SW480 (cell line): ENCODE results near the gene FBXO38.

ENCODE experiments used
- DNase-seq: peaks from one replicate; pipeline ENCODE4 v3.0.0-alpha.2; 2016; ENCODE audit warnings: low spot score

The FBXO38 gene

GRCh38 chr5:148382961-148383360, 797 bp upstream of the FBXO38 start:
- DNase-seq = no peak

DNA sequence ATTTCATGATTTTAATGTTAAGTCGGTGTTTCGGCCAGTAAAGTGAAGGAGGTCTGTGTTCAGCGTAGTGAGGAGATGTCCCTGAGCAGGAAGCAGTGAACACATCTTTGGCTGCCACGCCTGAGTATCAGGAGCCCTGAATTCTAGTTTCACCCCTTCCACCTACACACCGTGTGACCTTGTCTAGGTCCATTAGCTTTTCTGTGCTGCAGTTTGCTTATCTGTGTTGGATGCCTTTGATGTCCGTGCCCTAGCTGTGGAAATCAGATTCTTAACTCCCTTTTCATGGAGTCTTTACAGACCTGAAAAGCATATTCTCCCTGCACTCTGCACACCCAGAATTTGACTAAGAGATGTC, 601 bp downstream of the FBXO38 start:
- no peak for DNase-seq

DNA sequence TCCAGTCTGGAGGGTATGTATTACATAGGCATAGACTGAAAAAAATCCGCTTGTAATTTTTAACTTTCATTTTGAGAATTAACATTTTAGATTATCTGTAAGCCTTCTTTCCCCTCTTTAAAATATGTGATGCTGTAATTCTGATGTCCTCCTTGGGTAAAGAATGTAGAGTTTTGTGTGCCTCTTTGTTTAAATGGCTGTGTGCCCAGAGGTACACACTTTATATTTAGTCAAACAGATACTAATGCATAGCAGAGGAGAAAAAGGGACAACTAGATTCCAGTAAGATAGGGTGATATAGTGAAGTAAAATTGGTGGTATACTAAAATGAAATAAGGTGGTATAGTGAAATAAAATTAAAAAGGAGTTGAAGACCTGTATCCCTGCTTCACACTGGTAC, 1.3 kb downstream of the FBXO38 start:
- no peak for DNase-seq

- DNase-seq = no peak
Measured at GRCh38 chr5:148386041-148386440, 2.3 kb downstream of the FBXO38 start.

- DNase-seq = no peak
Measured at GRCh38 chr5:148387325-148387724, 3.6 kb downstream of the FBXO38 start.

DNA sequence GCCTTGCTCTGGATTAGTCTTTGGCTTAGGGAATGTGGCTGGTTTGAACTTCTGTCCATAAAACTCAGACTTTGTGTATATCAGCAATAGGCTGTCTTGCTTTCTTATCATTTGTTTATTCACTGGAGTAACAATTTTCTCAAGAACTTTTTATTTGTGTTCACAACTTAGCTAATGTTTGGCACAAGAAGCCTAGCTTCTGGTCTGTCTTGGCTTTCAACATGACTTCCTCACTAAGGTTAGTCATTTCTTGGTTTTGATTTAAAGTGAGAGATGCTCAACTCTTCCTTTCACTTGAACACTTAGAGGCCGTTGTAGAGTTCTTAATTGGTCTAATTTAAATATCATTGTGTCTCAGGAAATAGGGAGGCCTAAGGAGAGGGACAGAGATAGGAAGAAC, 4.9 kb downstream of the FBXO38 start:
- DNase-seq = no peak

- no peak for DNase-seq
Measured at GRCh38 chr5:148390914-148391313, 7.2 kb downstream of the FBXO38 start.

DNA sequence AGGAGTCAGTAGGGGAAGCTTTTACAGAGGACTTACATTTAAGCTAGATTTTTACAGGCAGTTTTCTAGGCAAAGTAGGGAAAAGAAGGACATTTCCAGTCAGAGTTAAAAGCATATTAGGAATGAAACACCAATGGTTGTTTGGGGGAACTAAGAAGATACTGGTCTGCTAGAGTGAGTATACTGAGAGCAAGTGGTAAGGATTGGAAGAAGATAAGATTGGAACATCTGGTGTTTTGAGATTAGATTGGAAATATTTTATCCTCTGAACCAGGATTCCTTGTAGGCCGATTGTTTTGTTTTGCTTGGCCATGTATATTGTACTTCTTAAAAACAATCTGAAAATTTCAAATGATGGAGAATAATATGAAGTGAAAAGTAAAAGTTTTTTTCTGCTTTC, 7.7 kb downstream of the FBXO38 start:
- DNase-seq = no peak

- no peak for DNase-seq
Measured at GRCh38 chr5:148393390-148393741, 9.6 kb downstream of the FBXO38 start.

- no peak for DNase-seq
Measured at GRCh38 chr5:148394587-148395019, 10.8 kb downstream of the FBXO38 start.

DNA sequence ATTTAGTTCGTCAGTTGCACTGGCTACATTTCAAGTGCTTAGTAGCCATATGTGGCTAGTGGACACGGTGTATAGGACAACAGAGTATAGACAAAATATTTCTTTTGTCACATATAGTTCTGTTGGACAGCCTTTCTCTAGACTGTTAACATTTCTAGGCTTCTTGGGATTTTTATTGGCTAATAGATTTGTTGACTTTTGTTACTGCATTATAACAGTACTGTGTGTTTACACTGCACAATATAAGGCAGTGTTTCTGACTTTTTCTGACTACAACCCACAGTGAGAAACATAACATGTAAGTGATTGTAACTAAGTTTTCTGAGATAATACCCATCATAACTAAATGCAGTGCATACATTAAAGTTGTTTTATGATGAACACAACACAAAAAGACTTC, 11.3 kb downstream of the FBXO38 start:
- DNase-seq = no peak

DNA sequence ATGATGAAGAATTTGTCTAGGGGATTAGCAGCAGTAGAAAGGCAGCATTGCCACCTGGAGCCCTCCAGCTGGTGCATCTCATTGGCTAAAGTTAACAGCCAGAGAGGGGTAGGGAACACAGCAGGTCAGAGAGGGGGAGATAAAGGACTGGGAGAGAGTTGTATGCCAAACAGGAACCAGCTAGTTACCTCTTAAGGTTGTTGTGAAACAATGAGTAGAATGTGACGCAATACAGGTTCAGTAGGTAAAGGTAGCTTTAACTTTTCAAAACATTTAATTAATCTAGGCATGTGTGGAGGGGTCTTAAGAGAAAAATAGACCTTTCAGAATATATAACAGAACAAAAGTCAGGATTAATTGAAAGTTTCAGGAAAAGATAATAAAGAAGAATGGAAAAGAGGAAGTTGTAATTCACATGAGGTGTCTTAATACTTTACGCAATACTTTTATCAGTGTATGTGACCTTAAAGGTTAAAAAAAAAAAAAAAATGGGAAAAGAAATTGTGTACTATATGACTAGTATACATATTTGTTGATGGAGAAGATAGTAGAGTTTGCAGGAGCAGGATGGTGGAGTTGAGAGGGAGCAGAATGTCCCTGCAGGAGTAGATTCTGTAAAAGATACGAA, 14.3 kb downstream of the FBXO38 start:
- no peak for DNase-seq

DNA sequence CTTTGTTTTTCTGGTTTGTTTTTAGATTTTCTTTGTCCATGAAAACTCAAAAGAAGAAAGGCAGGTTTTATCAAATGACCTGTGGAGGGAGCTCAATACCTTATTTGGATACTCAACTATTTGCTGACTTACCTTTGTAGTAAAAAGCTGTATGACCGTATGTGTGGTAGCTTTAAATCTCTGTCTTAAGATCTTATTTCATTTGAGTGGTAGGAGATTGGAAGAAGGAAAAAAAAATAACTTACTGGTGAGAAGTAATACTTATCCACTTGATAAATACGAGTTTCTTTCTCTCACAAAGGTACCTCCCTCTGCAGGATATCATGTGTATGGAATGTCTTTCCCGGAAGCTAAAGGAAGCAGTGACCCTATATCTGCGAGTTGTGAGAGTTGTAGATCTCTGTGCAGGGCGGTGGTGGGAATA, 15.0 kb downstream of the FBXO38 start:
- no peak for DNase-seq

GRCh38 chr5:148401604-148402003, 17.8 kb downstream of the FBXO38 start:
- DNase-seq = no peak

DNA sequence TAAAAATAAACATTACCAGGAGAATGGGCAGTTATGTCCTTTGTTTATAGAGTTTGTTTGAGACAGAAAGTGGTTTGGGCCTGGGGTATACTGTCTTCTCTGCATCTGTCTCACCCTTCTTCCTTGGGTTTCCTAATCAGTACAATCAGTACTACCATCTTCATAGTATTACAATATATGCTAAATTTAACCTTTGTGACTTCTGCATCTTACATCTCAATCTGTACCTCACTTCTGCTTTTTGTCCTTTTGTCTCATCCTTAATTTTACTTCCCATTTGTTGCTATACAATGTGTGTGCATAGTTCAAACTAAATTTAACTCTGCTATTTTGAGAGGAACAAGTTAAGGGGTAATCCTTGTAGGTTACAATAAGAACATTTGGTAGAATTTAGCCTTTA, 19.6 kb downstream of the FBXO38 start:
- DNase-seq = no peak

DNA sequence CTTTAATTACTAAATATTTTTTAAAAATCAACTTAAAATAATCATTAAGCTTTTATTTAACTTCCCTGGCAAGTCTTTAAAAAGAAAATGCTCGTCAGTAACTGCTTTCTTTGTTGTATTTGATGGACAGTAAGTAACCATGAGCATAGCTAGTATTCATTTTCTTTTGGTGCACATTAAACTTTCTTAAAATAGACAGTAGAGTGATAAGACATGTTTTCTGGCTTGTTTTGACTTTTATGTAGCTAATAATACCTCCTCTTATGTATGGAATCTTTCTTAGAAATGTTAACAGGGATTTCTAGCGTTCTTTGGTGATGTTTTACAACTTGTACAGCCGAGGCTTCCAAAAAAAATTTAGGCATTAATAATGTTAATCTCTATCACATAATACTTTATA, 22.6 kb downstream of the FBXO38 start:
- DNase-seq = no peak

DNA sequence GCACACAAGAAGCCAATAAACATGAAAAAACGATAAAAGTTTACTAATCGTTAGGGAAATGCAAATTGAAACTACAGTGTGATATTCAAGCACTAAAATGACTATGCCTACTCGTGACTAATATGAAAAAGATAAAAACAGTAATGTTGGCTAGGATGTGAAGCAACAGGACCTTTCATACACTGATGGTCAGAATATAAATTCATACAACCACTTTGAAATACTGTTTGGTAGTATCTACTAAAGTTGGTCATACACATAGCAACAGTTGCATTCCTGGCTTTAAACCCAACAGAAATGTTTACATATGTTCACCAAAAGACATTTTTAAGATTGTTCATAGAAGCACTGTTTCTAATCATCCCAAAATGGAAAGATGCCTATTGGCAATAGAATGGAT, 24.3 kb downstream of the FBXO38 start:
- no peak for DNase-seq

- DNase-seq = no peak
Measured at GRCh38 chr5:148412124-148412523, 28.4 kb downstream of the FBXO38 start.

DNA sequence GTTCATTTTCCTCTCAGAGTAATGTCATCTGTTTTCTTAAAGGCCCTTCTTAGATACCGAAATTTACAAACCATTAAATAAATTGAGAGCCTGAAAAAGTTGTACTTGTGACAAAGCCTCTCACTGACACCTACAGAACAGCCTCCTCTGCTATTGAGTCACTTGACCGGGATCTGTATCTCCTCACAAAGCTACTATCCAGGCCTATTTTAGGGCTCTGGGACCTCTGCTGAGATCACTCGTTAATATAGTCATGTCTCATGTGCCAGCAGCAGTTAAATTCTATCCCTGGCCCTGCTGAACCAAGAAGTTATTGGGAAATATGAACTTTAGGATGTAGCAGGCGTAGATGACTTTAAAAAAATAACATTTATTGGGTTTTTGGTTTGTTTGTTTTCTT, 31.1 kb downstream of the FBXO38 start:
- DNase-seq = no peak

- no peak for DNase-seq
Measured at GRCh38 chr5:148416416-148416815, 32.7 kb downstream of the FBXO38 start.

- DNase-seq = no peak
Measured at GRCh38 chr5:148416921-148417320, 33.2 kb downstream of the FBXO38 start.

- no peak for DNase-seq
Measured at GRCh38 chr5:148418511-148418910, 34.8 kb downstream of the FBXO38 start.

- no peak for DNase-seq
Measured at GRCh38 chr5:148421661-148422060, 37.9 kb downstream of the FBXO38 start.

DNA sequence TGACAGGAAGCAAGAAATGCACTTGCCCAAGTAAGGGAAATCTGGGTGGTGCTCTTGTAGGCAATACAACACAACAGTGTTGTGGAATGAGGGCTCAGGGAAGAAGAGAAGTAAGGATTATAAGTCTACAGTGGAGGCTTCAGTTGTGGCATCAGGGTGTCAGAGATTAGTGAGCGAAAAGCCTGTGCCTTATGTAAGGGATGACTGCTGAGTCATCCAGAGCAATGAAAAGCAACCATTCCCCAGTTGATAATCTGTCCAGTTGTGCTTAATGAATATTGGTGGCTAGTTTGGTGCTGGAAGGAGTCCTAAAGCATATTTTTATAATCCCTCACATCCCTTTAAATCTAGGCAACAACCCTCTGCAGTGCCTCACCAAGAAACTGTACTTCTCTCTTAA, 42.0 kb downstream of the FBXO38 start:
- DNase-seq = no peak

DNA sequence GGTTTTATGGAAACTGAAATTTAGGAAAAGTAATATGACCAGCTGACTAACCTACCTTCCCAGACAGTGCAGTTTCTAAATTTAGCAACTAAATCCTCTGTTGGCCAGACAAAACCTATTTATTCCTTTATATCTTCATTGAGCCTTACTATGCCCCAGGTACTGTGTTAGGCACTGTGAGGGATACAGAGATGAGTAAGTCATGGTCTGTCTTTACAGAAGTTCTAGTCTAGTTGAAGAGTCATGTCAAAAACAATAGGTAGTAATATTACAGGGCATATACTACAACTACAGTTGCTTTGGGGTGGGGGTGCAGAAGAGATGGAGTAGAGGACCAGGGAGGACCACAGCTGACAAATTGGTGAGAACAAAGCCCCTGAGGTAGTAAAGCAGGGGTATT, 42.8 kb downstream of the FBXO38 start:
- no peak for DNase-seq
